GM19238 (cell line): Measurements from ENCODE around the gene SPI1.
"Not testable (repeated sequence)": the region's sequence is repeated elsewhere in the genome, so short reads cannot be mapped to it uniquely, and the experiment has no call there.

Source experiments
- DNase-seq: peaks from one replicate; pipeline ENCODE4 v3.0.0; 2011; ENCODE audit warnings: low spot score; ENCODE audit not compliant: insufficient read length

Gene SPI1

DNA sequence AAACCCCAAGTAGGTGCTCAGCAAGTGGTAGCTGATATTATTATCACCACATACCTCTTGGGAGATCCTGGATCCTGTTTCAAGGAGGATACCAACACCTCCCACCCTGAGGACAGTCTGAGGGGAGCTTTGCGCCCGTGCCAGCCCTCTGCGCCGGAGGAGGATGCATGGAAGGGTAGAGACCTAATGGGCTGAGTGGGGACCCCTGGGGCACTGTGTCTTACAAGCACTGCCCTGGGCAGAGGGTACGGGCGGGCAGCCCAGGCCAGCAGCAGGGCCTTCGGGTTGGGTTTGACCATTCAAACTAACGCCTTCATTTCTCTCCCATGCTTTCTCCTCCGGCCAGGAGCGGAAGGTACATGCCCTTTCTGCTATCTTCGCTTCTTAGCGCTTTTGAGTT is 52.1 kb downstream of the SPI1 start:
- DNase-seq, result no peak

DNA sequence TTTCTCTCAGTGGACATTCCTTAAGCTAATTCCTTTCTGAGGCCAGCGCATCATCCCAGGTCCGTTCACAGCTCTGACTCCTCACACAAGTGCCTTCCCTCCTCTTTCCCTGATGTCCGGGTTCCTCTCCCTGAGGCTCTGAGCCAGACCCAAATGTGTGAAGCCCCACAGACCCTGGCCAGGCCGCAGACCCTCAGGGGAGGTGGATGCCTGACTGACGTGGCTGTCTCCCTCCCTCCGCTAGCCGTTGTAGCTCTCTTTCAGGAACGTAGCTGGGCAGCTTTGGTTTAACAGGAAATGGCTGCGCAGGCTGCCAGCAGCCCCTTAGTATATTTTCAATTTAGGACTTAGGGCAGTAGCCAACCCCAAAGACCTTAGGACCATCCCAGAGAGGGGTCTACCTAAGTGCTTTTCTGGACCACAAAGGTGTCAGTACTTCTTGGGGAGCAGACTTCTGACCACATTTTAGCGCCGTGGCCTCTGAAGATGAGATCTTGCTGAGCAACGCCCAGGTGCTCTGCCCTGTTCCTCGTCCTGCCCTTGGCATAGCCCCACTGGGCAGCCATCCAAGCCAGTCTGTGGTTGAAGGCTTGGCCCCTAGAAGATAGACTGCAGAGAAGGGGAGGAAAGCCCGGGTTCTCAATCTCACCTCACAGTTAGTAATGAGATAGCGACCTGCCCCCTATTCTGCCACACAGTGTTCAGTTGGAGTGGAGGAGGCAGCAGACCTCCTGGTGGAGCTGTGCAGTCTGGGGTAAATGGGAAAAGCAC is 52.9 kb downstream of the SPI1 start:
- no peak for DNase-seq

DNA sequence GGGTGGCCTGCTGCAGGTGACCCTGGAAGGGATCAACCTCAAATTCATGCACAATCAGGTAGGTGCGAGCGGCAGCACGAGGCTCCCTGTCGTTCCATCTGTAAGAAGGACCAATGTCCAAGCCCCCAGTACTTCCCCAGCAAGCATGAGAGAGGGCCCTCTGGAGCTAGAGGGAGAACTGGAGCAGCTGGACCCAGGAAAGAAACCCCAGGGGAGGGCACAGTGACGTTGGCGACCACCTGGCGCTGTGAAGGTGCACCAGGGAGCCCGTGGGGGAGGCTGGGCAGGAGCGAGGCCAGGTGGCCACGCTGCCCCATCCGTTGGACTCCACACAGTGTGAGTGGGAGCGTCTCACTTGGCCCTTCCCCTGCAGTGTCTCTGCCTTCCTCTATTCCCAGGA is 53.8 kb downstream of the SPI1 start:
- no peak for DNase-seq

DNA sequence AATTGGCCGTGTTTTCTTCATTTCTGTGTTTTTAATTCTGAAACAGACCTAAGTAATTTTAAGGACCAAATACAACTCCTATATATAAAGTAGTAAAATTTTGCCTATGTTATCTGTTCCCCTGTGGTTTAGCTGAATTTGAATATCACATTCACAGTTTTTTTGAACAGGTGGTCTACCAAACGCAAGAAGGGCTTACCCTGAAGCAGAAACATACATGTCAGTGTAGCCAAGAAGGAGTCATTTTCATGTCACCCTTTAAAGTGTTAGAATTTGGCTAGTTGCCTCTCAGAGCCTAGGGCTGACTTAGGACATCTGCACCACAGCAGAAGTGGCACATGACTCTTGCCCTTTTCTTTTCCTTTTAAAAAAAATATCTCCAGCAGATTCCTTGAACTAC is 60.2 kb downstream of the SPI1 start:
- no peak for DNase-seq

DNA sequence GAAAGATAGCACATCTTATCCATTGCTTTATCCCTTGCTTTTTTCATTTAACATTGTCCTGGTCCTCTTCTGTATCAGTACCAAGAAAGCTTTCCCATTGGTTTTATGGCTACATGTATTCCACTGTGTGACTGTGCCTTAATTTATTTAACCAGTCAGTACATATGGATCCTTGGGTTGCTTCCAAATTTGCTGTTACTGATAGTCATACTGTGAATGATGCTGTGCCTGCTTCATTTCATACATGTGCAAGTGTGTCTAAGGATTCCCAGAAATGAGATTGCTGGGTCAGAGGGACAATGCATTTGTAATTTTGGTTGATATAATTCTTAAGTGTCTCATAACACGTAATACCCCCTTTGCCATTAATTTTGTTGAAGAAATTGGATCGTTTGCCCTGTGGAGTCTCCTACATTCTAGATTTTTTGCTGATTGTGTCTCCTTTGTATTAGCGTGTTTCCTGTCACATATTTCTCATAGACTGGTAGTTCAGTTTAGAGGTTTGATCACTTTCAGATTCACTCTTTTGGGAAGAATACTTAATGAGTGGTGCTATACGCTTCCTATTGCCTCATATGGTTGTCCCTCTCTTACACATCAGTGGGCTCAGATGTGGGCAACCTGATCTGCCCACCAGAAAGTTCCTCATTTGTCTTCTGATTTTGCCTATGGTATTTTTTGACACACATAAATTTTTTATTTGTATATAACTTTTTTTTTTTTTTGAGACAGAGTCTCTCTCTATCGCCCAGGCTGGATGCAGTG is 61.1 kb downstream of the SPI1 start:
- no peak for DNase-seq

DNA sequence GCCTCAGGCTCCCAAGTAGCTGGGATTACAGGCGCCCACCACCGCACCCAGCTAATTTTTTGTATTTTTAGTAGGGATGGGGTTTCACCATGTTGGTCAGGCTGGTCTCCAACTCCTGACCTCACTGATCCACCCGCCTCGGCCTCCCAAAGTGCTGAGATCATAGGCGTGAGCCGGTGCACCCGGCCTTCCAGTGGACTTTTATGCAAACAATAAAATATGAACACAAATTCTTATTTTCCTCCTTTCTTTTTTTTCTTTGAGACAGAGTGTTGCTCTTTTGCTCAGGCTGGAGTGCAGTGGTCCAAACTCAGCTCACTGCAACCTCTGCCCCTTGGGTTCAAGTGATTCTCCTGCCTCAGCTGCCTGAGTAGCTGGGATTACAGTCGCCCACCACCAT is 61.8 kb downstream of the SPI1 start:
- not testable (repeated sequence) for DNase-seq

DNA sequence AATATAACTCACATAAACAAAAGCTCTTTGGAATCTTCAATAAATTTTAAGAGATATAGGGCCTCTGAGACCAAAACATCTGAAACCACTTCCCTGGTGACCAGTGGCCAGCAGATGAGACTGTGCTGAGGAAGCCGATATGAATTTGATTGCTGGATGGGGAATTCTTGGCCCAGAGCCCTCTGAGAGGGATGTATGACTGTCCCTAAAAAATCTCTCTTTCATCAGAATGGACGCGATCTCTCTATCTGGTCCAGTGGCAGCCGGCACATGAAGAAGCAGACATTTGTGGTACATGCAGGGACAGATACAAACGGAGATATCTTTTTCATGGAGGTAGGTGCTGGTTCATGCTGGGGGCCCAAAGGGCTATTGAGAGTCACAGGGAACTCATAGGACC is 63.4 kb downstream of the SPI1 start:
- no peak for DNase-seq

DNA sequence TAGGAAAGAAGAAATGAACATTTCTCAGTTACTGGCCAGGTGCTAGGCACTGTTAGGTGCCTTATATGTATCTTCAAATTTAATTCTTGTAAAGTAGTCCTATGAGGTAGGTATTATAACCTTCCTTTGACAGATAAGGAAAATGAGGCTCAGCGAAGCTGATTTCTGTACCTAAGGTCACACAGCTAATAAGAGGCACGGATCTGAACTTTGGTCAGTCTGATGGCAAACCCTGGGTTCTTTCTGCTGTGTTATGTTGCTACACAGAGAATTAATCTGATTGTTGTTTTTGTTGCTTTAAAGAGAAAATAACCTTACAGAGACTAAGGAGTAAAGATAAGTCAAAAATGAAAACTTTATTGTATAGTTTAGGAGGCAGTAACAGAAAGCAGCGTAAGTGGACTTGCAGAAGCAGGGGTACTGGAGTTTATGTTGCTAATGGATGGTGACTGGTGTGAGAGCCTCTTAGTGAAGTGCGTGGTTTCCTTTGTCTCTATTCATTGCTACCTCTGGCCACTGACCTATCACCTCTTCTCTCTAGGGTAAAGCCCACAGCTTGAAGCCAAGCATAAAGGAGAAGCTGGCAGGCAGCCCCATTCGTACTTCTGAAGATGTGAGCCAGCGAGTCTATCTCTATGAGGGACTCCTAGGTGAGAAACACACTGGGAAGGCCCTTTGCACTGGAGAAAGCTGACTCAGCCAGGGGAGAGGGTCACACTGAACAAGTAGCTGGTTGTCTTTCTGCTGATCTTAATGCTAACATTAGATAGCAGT is 70.1 kb downstream of the SPI1 start:
- DNase-seq, result no peak

DNA sequence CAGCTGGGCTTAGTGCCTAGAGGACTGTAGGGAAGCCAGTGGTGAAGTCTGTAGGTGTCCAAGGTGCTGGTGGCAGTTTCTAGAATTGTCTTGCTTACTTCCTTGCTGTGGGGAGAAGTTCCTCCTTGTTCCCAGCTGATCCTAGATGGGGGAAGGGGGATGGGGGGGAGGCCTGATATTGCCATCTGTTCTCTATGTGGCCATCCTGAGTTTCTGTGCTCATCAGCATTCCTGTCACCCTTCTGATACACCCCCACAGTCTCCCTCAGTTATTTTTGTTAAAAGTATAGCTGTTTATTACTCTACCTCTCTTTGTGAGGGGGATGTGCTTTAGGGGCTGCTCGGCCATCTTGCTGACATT is 71.9 kb downstream of the SPI1 start:
- DNase-seq, result no peak

DNA sequence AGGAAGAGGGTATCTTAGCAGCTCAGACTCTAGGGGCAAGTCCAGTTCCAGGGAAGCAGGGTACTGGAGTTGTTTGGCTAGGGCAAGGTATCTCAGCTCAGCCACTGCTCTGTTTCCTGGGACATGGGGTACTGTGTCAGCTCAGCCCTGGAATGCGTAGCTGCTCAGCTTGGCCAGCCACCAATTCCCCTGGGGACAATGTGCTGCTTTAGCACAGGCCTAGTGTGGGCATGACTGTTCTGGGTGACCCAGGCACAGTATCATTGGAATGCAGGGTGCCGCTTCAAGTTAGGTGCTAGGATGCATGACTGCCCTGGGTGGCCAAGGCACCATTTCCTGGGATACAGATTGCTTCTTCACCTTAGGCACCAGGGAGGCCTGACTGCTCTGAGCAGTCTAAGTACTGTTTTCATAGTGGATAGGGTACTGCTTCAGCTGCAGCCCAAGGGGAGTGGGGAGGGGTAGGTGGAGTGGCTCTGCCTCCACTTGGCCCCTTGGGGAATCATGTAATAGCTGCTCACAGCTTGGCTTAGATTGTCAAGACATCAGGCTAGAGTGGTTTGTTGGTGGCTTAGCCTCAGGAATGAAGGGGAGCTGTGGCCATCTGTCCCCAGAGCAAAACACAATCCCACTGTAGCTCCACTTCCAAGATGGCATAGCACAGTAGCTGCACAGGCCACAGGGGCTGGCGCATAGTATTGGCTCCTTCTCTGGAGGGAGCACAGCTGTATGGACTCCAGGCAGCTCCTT is 72.4 kb downstream of the SPI1 start:
- DNase-seq, result no peak
